Suppressor macrophage (primary cell): ENCODE data around the gene ANGPTL5.
A peak's percentile ranks its signal among the peaks of the same experiment; 100 is the strongest.
"Not testable (repeated sequence)": the region's sequence is repeated elsewhere in the genome, so short reads cannot be mapped to it uniquely, and the experiment has no call there.

Experiments used
- DNase-seq, 4 experiments: peaks; one replicate each; pipeline ENCODE4 v3.0.0-alpha.2; 2020 to 2022
- total RNA-seq, 17 experiments: gene quantifications; one replicate each; lab custom pipeline; 2026; ENCODE audit warnings: mixed read lengths in 6 of 17, inconsistent platforms in 3 of 17; lab: John Stamatoyannopoulos, UW

ANGPTL5 gene
- total RNA-seq, result 0 to 1.4 (median 0) reads per million in 17 experiments

GRCh38 chr11:101916422-101916821 lies at the start of gene ANGPTL5:
ANGPTL5 (minus strand) TSS chr11:101916522; CDS start chr11:101907909, 8,613 bp downstream.
- DNase-seq, result no peak

- not testable (repeated sequence) for DNase-seq
These were observed 47.9 kb upstream of the ANGPTL5 start for GRCh38 chr11:101964200-101964599.

- DNase-seq, result no peak
These were observed 43.9 kb upstream of the ANGPTL5 start for GRCh38 chr11:101960231-101960630.

GRCh38 chr11:101955701-101956100 lies 39.4 kb upstream of the ANGPTL5 start:
- no peak for DNase-seq

- no peak for DNase-seq
These were observed 39.0 kb upstream of the ANGPTL5 start for GRCh38 chr11:101955278-101955677.

- DNase-seq, result no peak
These were observed 33.4 kb upstream of the ANGPTL5 start for GRCh38 chr11:101949680-101950220.

GRCh38 chr11:101945448-101945847 lies 29.1 kb upstream of the ANGPTL5 start:
- no peak for DNase-seq

- no peak for DNase-seq
These were observed 28.6 kb upstream of the ANGPTL5 start for GRCh38 chr11:101944923-101945322.

- DNase-seq, result no peak
These were observed 24.7 kb upstream of the ANGPTL5 start for GRCh38 chr11:101940901-101941520.

- no peak for DNase-seq
These were observed 15.4 kb upstream of the ANGPTL5 start for GRCh38 chr11:101931692-101932091.

GRCh38 chr11:101929294-101929915 lies 13.1 kb upstream of the ANGPTL5 start:
- DNase-seq, result no peak

GRCh38 chr11:101923554-101923953 lies 7.2 kb upstream of the ANGPTL5 start:
- no peak for DNase-seq

GRCh38 chr11:101920992-101921391 lies 4.7 kb upstream of the ANGPTL5 start:
- no peak for DNase-seq

GRCh38 chr11:101917226-101917625 lies 904 bp upstream of the ANGPTL5 start:
- DNase-seq, result no peak

- peak; percentile 27 to 62 (median 44) for DNase-seq
These were observed 481 bp downstream of the ANGPTL5 start for GRCh38 chr11:101915791-101916291.

GRCh38 chr11:101914738-101915426 lies 1.4 kb downstream of the ANGPTL5 start, which contains the start of gene CEP126:
CEP126 (plus strand) TSS chr11:101915010; CDS start chr11:101915285, 275 bp downstream.
- peak; percentile 80 to 92 (median 90) for DNase-seq

GRCh38 chr11:101914341-101914737 lies 2.0 kb downstream of the ANGPTL5 start:
- no peak for DNase-seq

GRCh38 chr11:101913656-101914055 lies 2.7 kb downstream of the ANGPTL5 start:
- no peak for DNase-seq

GRCh38 chr11:101912823-101913284 lies 3.5 kb downstream of the ANGPTL5 start:
- DNase-seq, result no peak

- no peak for DNase-seq
These were observed 7.2 kb downstream of the ANGPTL5 start for GRCh38 chr11:101909087-101909486.

- DNase-seq, result no peak
These were observed 8.5 kb downstream of the ANGPTL5 start for GRCh38 chr11:101907815-101908214.

- no peak for DNase-seq
These were observed 21.8 kb downstream of the ANGPTL5 start for GRCh38 chr11:101894505-101894904.

- DNase-seq, result no peak
These were observed 26.6 kb downstream of the ANGPTL5 start for GRCh38 chr11:101889767-101890166.
